HFFc6 (cell line): Measurements from ENCODE around the gene ARHGAP1. TPM values are rescaled to one million over a fixed set of nuclear protein-coding genes. Genes with fewer than 3 reads are reported as not detected.

Experiments
- DNase-seq: peaks from one replicate; pipeline ENCODE4 v3.0.0-alpha.2; 2018
- H3K27ac Mint-ChIP-seq: 2 replicates; pipeline ENCODE4 v1.8.0; 2020; ENCODE audit warnings: mild to moderate bottlenecking, mixed read lengths
- H3K27me3 Mint-ChIP-seq: 2 replicates; pipeline ENCODE4 v1.8.0; 2021; ENCODE audit warnings: mild to moderate bottlenecking, moderate library complexity, mixed read lengths; ENCODE audit not compliant: insufficient read depth
- H3K36me3 Mint-ChIP-seq: 2 replicates; pipeline ENCODE4 v1.8.0; 2021; ENCODE audit warnings: low read depth, mixed read lengths
- H3K4me1 Mint-ChIP-seq: 2 replicates; pipeline ENCODE4 v1.8.0; 2020; ENCODE audit warnings: low read depth, mixed read lengths
- H3K4me3 Mint-ChIP-seq: 2 replicates; pipeline ENCODE4 v1.8.0; 2020; ENCODE audit warnings: mild to moderate bottlenecking, moderate library complexity, mixed read lengths
- H3K9me3 Mint-ChIP-seq: 2 replicates; pipeline ENCODE4 v1.8.0; 2020; ENCODE audit warnings: mild to moderate bottlenecking, mixed read lengths
- total RNA-seq, 6 experiments: library from RNA; stranded (reverse); fragmentation: NEBNext Ultra II Directional; extraction: Animal tissue kit (Norgen Biotek cat#: 25700); gene quantifications; 2 replicates in 1 of 6; 3 replicates in 5 of 6; pipeline ENCODE4 v1.2.3, GENCODE V29; 2021
- TF ChIP-seq, protein P1 (sequence below): fragments of 200-600 bp; sonication (generic); IDR thresholded peaks from 2 replicates; pipeline ENCODE4 v1.5.0; 2021; ENCODE audit warnings: antibody characterized with exemption, mild to moderate bottlenecking

ARHGAP1 gene
- total RNA-seq, 6 experiments from 2014 or later = 107 to 134 (median 110) TPM

DNA sequence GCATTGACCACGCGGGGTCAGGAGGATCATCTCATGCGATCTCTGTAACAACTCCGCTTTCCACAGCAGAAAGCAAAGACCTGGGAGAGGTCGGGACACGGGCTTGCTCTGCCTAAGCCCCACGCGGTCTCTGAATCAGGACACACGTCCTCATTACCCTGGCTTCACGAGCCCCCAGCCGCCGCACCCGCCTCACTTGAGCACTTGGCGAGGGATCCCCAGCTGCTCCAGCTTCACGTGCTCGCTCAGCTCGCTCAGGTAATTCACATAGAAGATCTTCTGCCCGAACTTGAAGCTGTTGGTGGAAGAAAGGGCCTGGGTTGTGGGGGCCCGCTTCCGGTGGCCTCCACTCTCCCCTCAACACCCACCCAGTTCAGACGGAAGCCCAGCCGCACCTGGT, 19.6 kb downstream of the ARHGAP1 start:
- DNase-seq = no peak
- no peak overlapping the region for H3K27ac Mint-ChIP-seq
- TF ChIP-seq, protein P1, sequence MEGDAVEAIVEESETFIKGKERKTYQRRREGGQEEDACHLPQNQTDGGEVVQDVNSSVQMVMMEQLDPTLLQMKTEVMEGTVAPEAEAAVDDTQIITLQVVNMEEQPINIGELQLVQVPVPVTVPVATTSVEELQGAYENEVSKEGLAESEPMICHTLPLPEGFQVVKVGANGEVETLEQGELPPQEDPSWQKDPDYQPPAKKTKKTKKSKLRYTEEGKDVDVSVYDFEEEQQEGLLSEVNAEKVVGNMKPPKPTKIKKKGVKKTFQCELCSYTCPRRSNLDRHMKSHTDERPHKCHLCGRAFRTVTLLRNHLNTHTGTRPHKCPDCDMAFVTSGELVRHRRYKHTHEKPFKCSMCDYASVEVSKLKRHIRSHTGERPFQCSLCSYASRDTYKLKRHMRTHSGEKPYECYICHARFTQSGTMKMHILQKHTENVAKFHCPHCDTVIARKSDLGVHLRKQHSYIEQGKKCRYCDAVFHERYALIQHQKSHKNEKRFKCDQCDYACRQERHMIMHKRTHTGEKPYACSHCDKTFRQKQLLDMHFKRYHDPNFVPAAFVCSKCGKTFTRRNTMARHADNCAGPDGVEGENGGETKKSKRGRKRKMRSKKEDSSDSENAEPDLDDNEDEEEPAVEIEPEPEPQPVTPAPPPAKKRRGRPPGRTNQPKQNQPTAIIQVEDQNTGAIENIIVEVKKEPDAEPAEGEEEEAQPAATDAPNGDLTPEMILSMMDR = no peak
- H3K27me3 Mint-ChIP-seq = peaks cover 6% of the 10 kb centered on the region
- peaks cover 17% of the 10 kb centered on the region for H3K36me3 Mint-ChIP-seq
- no peaks in the 10 kb centered on the region; the same call in 1 of the 2 replicates for H3K9me3 Mint-ChIP-seq
- peaks cover 25% of the 10 kb centered on the region for H3K4me1 Mint-ChIP-seq
- H3K4me3 Mint-ChIP-seq = no peak overlapping the region

DNA sequence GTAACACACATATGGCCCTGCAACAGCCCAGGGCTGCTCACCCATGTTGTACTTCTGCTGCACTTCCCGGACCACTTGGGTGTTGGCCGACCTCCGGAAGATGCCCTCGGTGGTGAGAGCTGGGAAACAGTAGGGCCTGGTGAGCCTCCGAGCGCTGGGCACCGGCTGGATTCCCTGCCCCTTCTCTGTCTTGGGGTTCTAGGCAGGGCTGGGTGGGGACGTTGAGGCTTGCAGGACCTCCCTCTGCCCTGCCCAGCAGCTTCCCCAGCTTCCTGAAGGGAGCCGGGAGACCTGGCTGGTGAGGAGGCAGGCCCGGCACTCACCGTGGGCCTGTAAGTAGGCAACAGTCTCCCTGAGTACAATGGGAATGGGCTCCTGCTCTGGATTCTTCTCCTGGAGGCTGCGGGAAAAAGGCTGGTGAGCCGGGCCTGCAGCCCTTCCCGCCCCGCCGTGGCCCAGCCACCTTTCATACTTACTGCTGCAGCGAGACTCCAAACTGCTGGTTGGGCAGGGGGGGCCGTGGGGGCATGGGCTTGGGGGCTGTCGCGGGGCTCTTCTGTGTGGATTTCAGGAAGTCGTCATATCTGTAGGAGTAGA, 20.2 kb downstream of the ARHGAP1 start:
- TF ChIP-seq, protein P1 = no peak
- H3K27ac Mint-ChIP-seq = no peak overlapping the region
- peaks cover 8% of the 10 kb centered on the region for H3K27me3 Mint-ChIP-seq
- no peak overlapping the region for H3K4me3 Mint-ChIP-seq
- H3K9me3 Mint-ChIP-seq = no peaks in the 10 kb centered on the region; the same call in 1 of the 2 replicates
- H3K36me3 Mint-ChIP-seq = peaks cover 17% of the 10 kb centered on the region
- peaks cover 30% of the 10 kb centered on the region for H3K4me1 Mint-ChIP-seq
- no peak for DNase-seq

DNA sequence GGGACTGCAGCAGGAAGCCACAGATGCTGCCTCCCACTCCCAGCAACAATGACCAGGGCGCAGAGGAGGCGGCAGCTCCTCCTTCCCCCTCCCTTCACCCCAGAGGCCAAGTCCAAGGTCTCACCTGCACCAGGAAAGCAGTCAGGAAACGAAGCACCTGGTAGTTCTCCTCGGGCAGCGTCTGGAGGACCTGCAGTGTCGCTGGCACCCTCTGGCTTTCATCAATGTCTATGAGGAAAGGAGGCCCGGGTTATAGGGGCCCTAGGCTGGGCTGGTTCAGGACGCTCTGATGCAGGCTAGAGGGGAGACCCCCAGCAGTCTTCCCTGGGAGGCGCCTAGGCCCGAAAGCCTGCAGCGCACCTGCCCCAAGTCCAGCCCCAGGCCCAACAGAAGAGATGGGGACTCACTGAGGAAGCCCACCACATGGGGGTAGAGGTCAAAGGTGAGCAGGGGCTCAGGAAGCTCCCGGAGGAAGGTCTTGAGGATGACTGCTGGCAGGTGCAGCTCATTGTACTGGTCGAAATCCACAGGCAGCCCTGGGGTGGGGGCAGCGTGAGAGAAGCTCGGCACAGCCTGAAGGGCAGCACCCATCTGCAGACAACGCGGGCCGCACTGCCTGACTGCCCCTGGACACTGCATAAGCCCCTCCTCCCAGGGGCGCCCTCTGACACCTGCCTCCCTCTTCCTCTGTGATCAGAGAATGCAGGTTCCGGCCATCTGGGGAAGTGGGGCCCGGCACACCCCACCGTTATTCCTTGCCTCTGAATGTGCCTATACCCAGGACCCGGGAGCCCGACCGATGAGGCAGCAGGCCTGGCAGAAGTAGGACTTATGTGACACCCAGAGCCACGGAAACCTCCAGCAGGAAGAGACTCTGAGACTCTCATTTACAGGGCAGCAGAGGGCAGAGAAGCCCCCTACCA, 20.9 kb downstream of the ARHGAP1 start:
- Mint-ChIP-seq H3K27ac (no peak overlapping the region), H3K36me3 (peaks cover 17% of the 10 kb centered on the region), H3K4me1 (peaks cover 37% of the 10 kb centered on the region), H3K27me3 (peaks cover 8% of the 10 kb centered on the region), H3K9me3 (no peaks in the 10 kb centered on the region; the same call in 1 of the 2 replicates), H3K4me3 (no peak overlapping the region)
- no peak for DNase-seq
- TF ChIP-seq, protein P1 = no peak

DNA sequence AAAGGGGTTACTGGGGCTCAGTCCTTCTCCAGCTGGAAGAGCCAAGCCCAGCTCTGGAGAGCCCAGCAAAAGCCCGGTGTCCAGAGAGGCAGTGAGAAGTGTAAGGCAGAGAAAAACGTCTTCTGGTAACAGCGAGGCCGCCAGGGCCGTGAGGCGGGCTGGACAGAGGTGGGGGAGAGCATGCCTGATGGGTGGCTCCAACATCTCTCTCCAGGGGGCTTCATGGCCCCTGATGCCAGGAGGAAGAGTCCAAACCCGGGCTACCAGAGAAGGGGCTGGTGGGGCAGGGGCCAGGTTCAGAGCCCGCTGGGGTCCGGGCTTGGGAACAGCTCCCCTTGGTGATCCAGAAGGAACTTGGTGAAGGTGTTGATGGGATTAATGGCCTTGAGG, 21.7 kb downstream of the ARHGAP1 start:
- H3K27ac Mint-ChIP-seq = no peak overlapping the region
- peaks cover 8% of the 10 kb centered on the region for H3K27me3 Mint-ChIP-seq
- peaks cover 17% of the 10 kb centered on the region for H3K36me3 Mint-ChIP-seq
- no peaks in the 10 kb centered on the region; the same call in 1 of the 2 replicates for H3K9me3 Mint-ChIP-seq
- H3K4me3 Mint-ChIP-seq = no peak overlapping the region
- no peak for DNase-seq
- peaks cover 32% of the 10 kb centered on the region for H3K4me1 Mint-ChIP-seq
- TF ChIP-seq, protein P1 = no peak

DNA sequence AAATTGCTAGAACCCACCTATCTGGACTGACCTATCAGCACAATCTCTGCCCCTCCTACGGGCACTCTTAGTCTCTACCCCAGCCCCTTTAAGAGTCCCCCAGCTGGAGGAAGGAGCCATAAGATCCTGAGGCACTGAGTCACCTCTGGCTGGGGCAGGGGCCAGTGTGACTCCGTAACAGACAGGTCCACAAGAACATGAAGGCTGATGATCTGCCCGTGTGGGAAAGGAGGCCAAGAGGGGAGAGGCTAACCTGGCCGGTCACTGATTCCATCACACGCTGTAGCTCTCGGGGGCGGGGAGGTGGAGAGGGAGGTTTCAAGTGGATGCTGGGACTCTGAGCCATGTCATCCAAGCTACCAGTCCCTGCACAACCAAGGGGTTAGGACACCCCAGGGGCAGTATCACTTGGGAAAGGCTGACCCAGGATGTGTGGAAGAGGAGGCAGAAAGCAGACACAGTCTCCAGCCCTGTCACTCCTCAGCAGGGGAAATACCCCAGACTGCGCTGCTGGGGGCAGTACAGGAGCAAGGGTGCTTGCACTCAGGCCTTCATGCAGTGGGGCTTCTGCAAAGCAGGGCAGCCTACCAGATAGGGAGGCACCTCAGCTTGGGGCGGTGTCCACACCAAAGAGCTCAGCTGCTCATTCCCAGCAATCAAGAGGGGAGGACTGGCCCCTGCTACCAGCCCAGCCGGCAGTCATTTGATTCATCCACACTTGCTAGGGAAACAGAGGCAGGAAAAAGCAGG, 22.3 kb downstream of the ARHGAP1 start:
- peaks cover 17% of the 10 kb centered on the region for H3K36me3 Mint-ChIP-seq
- TF ChIP-seq, protein P1 = no peak
- H3K27me3 Mint-ChIP-seq = peaks cover 8% of the 10 kb centered on the region
- H3K27ac Mint-ChIP-seq = peak overlapping the region; percentile 66
- no peak overlapping the region for H3K4me3 Mint-ChIP-seq
- peaks cover 26% of the 10 kb centered on the region for H3K4me1 Mint-ChIP-seq
- H3K9me3 Mint-ChIP-seq = no peaks in the 10 kb centered on the region; the same call in 1 of the 2 replicates
- no peak for DNase-seq
